ENCODE data around the gene GLO1. TPM values are rescaled to one million over a fixed set of nuclear protein-coding genes. Genes with fewer than 3 reads are reported as not detected.

GLO1 gene
- 157 and 170 TPM in 2 replicates for total RNA-seq
- 110 and 137 TPM in 2 replicates for polyA plus RNA-seq

DNA sequence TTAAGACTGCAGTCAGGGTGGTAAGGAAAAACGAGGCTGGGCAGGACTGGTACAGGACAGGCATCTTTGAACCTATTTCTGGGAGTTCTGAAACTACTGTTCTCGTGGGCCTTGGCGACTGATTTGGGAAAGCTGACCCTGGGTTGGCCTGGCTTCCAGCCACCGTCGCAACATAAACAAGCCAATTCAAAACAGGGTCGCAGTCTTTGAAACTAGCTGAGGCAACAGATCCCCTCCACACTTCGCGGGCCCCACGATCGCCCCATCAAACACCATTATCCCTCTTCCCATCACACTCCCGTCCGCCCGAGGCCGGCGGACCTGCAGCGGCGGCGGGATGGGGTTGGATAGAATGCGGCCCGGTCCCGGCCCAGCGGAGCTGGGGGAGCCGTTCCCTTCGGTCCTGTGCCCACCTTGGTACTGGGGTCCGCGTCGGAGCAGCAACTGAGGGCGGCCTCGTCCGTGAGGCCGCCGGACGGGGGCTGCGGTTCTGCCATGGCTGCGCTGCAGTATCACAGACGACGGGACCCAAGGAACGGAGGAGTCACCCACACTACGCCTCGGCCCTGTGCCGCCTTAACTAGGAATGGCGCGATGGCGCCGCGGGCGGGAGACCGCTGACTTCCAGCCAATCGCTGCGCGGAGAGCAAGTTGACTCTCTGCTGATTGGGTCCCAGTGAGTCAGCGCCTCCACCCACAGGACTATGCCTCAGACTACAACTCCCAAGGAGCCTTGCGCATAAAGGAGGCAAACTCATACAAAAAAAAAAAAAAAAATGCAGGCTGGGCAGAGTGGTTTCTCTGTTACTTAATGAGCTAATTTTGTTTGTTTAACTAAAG, at the start of gene GLO1:
Gene GLO1, minus strand, starts transcription at position 588 of the 840 bp plus-strand sequence. Its CDS starts 91 bp downstream, at position 497.
- peaks cover 39% of the 10 kb centered on the region for H3K79me2 ChIP-seq
- H3K27me3 ChIP-seq = no peaks in the 10 kb centered on the region
- no peaks in the 10 kb centered on the region for H3K9me2 ChIP-seq (replicated peaks; ENCODE audit: insufficient read depth)
- no peak for TF ChIP-seq EZH2 (IDR thresholded peaks at IDR 0.05; ENCODE audit: borderline replicate concordance)
- no peak for TF ChIP-seq EZH2phosphoT487 (IDR thresholded peaks at IDR 0.05; ENCODE audit: low read depth, severe bottlenecking, unreplicated experiment)
- no peak for TF ChIP-seq CTCF (IDR thresholded peaks at IDR 0.05; ENCODE audit: poor library complexity)
- peak within 1 kb of the TSS; percentile 64 for H2AFZ ChIP-seq
- peaks cover 3% of the 10 kb centered on the region for H3K4me1 ChIP-seq (ENCODE audit: insufficient read depth)
- no peaks in the 10 kb centered on the region for H3K9me3 ChIP-seq (ENCODE audit: low read depth)
- DNase-seq (ENCODE audit: low spot score) = peak; percentile 98
- H3K4me2 ChIP-seq = peak within 1 kb of the TSS; percentile 75
- H4K20me1 ChIP-seq (ENCODE audit: insufficient read depth, poor library complexity, severe bottlenecking) = no peaks in the 10 kb centered on the region
- WGBS (ENCODE audit: low lambda C conversion rate, missing lambda C conversion rate) = under 1% methylated on average over 53 of the region's 53 CpGs
- no peaks in the 10 kb centered on the region for H3K36me3 ChIP-seq (replicated peaks; ENCODE audit: insufficient read depth, low read depth)
- peak within 1 kb of the TSS; percentile 65 for H3K4me3 ChIP-seq
- H3K27ac ChIP-seq = peak within 1 kb of the TSS; percentile 92

- Histone ChIP-seq H4K20me1 (ENCODE audit: insufficient read depth, poor library complexity, severe bottlenecking) (no peaks in the 10 kb centered on the region), H3K9me2 (replicated peaks; ENCODE audit: insufficient read depth) (no peaks in the 10 kb centered on the region), H3K79me2 (no peaks in the 10 kb centered on the region), H2AFZ (no peak overlapping the region), H3K4me1 (ENCODE audit: insufficient read depth) (no peaks in the 10 kb centered on the region), H3K4me2 (no peak overlapping the region), H3K27ac (no peak overlapping the region), H3K36me3 (replicated peaks; ENCODE audit: insufficient read depth, low read depth) (no peaks in the 10 kb centered on the region), H3K4me3 (no peak overlapping the region), H3K9me3 (ENCODE audit: low read depth) (no peaks in the 10 kb centered on the region), H3K27me3 (no peaks in the 10 kb centered on the region)
- 39% methylated on average over 1 of the region's 1 CpG for WGBS (ENCODE audit: low lambda C conversion rate, missing lambda C conversion rate)
- DNase-seq (ENCODE audit: low spot score) = no peak
- no peak for TF ChIP-seq EZH2phosphoT487 (IDR thresholded peaks at IDR 0.05; ENCODE audit: low read depth, severe bottlenecking, unreplicated experiment)
These were observed 48.1 kb upstream of the GLO1 start for GRCh38 chr6:38750968-38751615.

GRCh38 chr6:38749473-38749872, 46.5 kb upstream of the GLO1 start:
- Histone ChIP-seq H3K9me2 (replicated peaks; ENCODE audit: insufficient read depth) (no peaks in the 10 kb centered on the region), H3K27ac (no peak overlapping the region), H2AFZ (no peak overlapping the region), H3K4me1 (ENCODE audit: insufficient read depth) (no peaks in the 10 kb centered on the region), H3K4me2 (no peak overlapping the region), H4K20me1 (ENCODE audit: insufficient read depth, poor library complexity, severe bottlenecking) (no peaks in the 10 kb centered on the region), H3K9me3 (ENCODE audit: low read depth) (no peaks in the 10 kb centered on the region), H3K36me3 (replicated peaks; ENCODE audit: insufficient read depth, low read depth) (no peaks in the 10 kb centered on the region), H3K27me3 (no peaks in the 10 kb centered on the region), H3K4me3 (no peak overlapping the region), H3K79me2 (no peaks in the 10 kb centered on the region)
- TF ChIP-seq EZH2 (IDR thresholded peaks at IDR 0.05; ENCODE audit: borderline replicate concordance) (no peak), EZH2phosphoT487 (IDR thresholded peaks at IDR 0.05; ENCODE audit: low read depth, severe bottlenecking, unreplicated experiment) (no peak)
- 91% methylated on average over 1 of the region's 1 CpG for WGBS (ENCODE audit: low lambda C conversion rate, missing lambda C conversion rate)
- no peak for DNase-seq (ENCODE audit: low spot score)

- no peak overlapping the region for H3K27ac ChIP-seq
- TF ChIP-seq EZH2phosphoT487 (IDR thresholded peaks at IDR 0.05; ENCODE audit: low read depth, severe bottlenecking, unreplicated experiment) = no peak
- peak; percentile 49 for TF ChIP-seq CTCF (IDR thresholded peaks at IDR 0.05; ENCODE audit: poor library complexity)
- no peak for TF ChIP-seq EZH2 (IDR thresholded peaks at IDR 0.05; ENCODE audit: borderline replicate concordance)
- no peaks in the 10 kb centered on the region for H3K27me3 ChIP-seq
- no peaks in the 10 kb centered on the region for H3K9me2 ChIP-seq (replicated peaks; ENCODE audit: insufficient read depth)
- no peaks in the 10 kb centered on the region for H3K9me3 ChIP-seq (ENCODE audit: low read depth)
- H3K79me2 ChIP-seq = no peaks in the 10 kb centered on the region
- no peaks in the 10 kb centered on the region for H3K36me3 ChIP-seq (replicated peaks; ENCODE audit: insufficient read depth, low read depth)
- no peaks in the 10 kb centered on the region for H4K20me1 ChIP-seq (ENCODE audit: insufficient read depth, poor library complexity, severe bottlenecking)
- no peak overlapping the region for H3K4me3 ChIP-seq
- no peak for DNase-seq (ENCODE audit: low spot score)
- no peak overlapping the region for H3K4me2 ChIP-seq
- WGBS (ENCODE audit: low lambda C conversion rate, missing lambda C conversion rate) = 51% methylated on average over 5 of the region's 5 CpGs
- no peak overlapping the region for H2AFZ ChIP-seq
- no peaks in the 10 kb centered on the region for H3K4me1 ChIP-seq (ENCODE audit: insufficient read depth)
These were observed 36.6 kb upstream of the GLO1 start for GRCh38 chr6:38739532-38739931.
